GM12878 (cell line): ENCODE results near the gene AURKAIP1. TPM values are rescaled to one million over a fixed set of nuclear protein-coding genes. Genes with fewer than 3 reads are reported as not detected.

ENCODE experiments used
- ATAC-seq: fragments of 200-7000 bp; cut with Tn5 transposase; 3 replicates; pipeline ENCODE4 v1.9.1; 2020; ENCODE audit warnings: mild to moderate bottlenecking, moderate library complexity
- BruUV-seq: library from RNA; stranded (reverse); fragments of 400-500 nt; replicated peaks from 2 replicates; lab custom pipeline; 2021; lab: Mats Ljungman, UMichigan
- CTCF ChIA-PET: fragments of 300-600 bp; sonication (Branson Sonifier 250); formaldehyde crosslinking; extraction: SDS; loops from one replicate; lab custom pipeline; 2021; ENCODE audit warnings: inconsistent platforms; lab: Yijun Ruan, JAX
- POLR2A ChIA-PET: fragments of 350-600 bp; formaldehyde crosslinking; extraction: SDS; loops from one replicate; lab custom pipeline; 2021; ENCODE audit warnings: inconsistent platforms; lab: Charles Lee
- RAD21 ChIA-PET: fragments of 300-600 bp; sonication (Branson Sonifier 250); formaldehyde crosslinking; loops from one replicate; lab custom pipeline; 2023; ENCODE audit warnings: antibody characterized with exemption; ENCODE audit not compliant: unreplicated experiment; lab: Charles Lee
- SMC1A ChIA-PET: fragments of 300-600 bp; sonication (Branson Sonifier 250); formaldehyde crosslinking; loops from one replicate; lab custom pipeline; 2023; ENCODE audit not compliant: unreplicated experiment, uncharacterized antibody; lab: Charles Lee
- DNase-seq: peaks from one replicate; pipeline ENCODE4 v3.0.0-alpha.2; 2011; ENCODE audit warnings: low read depth, low spot score
- FAIRE-seq: peaks from 3 replicates; lab custom pipeline; 2011; peaks lifted over from hg19 to GRCh38; lab: Jason Lieb, UNC
- H2AFZ ChIP-seq: 2 replicates; pipeline ENCODE4 v1.6.0; 2011; ENCODE audit warnings: low read depth, low read length, control low read depth; ENCODE audit not compliant: control insufficient read depth
- H3K27ac ChIP-seq: 2 replicates; pipeline ENCODE4 v1.5.1; 2011; ENCODE audit warnings: control low read depth; ENCODE audit not compliant: control insufficient read depth, insufficient read depth
- H3K27me3 ChIP-seq, 2 experiments: replicated peaks in 1 of 2; 2 replicates each; pipeline versions ENCODE4 v1.6.0 to v1.6.1; 2011; ENCODE audit warnings: low read length in 1 of 2; ENCODE audit not compliant: control insufficient read depth in 2 of 2, insufficient read depth in 2 of 2
- H3K36me3 ChIP-seq, 2 experiments: 2 replicates each; pipeline ENCODE4 v1.5.1; 2011; ENCODE audit warnings: low read length in 1 of 2; ENCODE audit not compliant: control insufficient read depth in 2 of 2, insufficient read depth in 2 of 2
- H3K4me1 ChIP-seq: 2 replicates; pipeline ENCODE4 v1.6.1; 2011; ENCODE audit warnings: mild to moderate bottlenecking, low read length, moderate library complexity, mixed read lengths; ENCODE audit not compliant: control insufficient read depth, insufficient read depth
- H3K4me2 ChIP-seq: 2 replicates; pipeline ENCODE4 v1.6.0; 2011; ENCODE audit warnings: control low read depth; ENCODE audit not compliant: control insufficient read depth, insufficient read depth
- H3K4me3 ChIP-seq: fragments of 200-600 bp; sonication (generic); 2 replicates; pipeline ENCODE4 v1.5.1; 2016
- H3K79me2 ChIP-seq: 2 replicates; pipeline ENCODE4 v1.6.0; 2011; ENCODE audit warnings: low read length; ENCODE audit not compliant: control insufficient read depth, insufficient read depth
- H3K9ac ChIP-seq: 2 replicates; pipeline ENCODE4 v1.8.0; 2011; ENCODE audit warnings: low read length, control low read depth, mixed read lengths; ENCODE audit not compliant: control insufficient read depth, insufficient read depth
- H3K9me3 ChIP-seq: replicated peaks from 3 replicates; pipeline ENCODE4 v1.5.1; 2011; ENCODE audit warnings: mild to moderate bottlenecking, low read length; ENCODE audit not compliant: control insufficient read depth, insufficient read depth
- H4K20me1 ChIP-seq: 2 replicates; pipeline ENCODE4 v1.6.0; 2011; ENCODE audit not compliant: control insufficient read depth, insufficient read depth
- EGR1 ChIP-seq, 2 experiments: IDR thresholded peaks; 1 replicate in 1 of 2; 2 replicates in 1 of 2; pipeline ENCODE4 v1.6.1; 2011 to 2012; ENCODE audit warnings: low read depth in 2 of 2, low read length in 2 of 2, borderline replicate concordance in 1 of 2, mild to moderate bottlenecking in 1 of 2, moderate library complexity in 1 of 2
- ELK1 ChIP-seq: IDR thresholded peaks from 2 replicates; pipeline ENCODE4 v1.6.1; 2012; ENCODE audit warnings: low read depth, low read length, improper control_type of control experiment
- TBL1XR1 ChIP-seq: IDR thresholded peaks from 2 replicates; pipeline ENCODE4 v1.6.1; 2012; ENCODE audit warnings: low read depth, low read length, improper control_type of control experiment
- ZNF274 ChIP-seq: IDR thresholded peaks from one replicate; pipeline ENCODE4 v1.8.0; 2011; ENCODE audit not compliant: insufficient read length, insufficient read depth
- WGBS: methylation state at CpG from one replicate; pipeline ENCODE4 v1.1.6; 2016; ENCODE audit warnings: low lambda C conversion rate; ENCODE audit not compliant: insufficient replicate concordance, insufficient coverage; ENCODE audit errors: missing lambda C conversion rate; 5-methylcytosine and 5-hydroxymethylcytosine counted together
- in situ Hi-C: fragments of 300-500 bp; cut with MboI; formaldehyde crosslinking; loops from 9 replicates; pipeline ENCODE4 v1.14.3; 2018; ENCODE audit warnings: mixed read lengths
- intact Hi-C: fragments of 100-400 bp; cut with micrococcal nuclease; formaldehyde crosslinking; loops from one replicate; pipeline ENCODE4 v1.14.2; 2022; ENCODE audit not compliant: unreplicated experiment
- polyA plus RNA-seq, 11 experiments: library from polyadenylated mRNA; depleted of rRNA in 4 of 11; unstranded in 6 of 11; stranded (reverse) in 5 of 11; fragments of >200 nt; fragmentation: Nextera tagmentation in 4 of 11; fragmentation: Illumina TruSeq in 1 of 11; extraction: Ambion mirVana in 4 of 11; extraction: Trizol in 1 of 11; gene quantifications; 1 replicate in 1 of 11; 2 replicates in 10 of 11; pipeline versions ENCODE4 v1.2.1 to v1.2.3, GENCODE V29; 2011 to 2016; ENCODE audit warnings: inconsistent platforms in 2 of 11, missing spikeins in 2 of 11, low read depth in 1 of 11
- total RNA-seq, 4 experiments: library from RNA; depleted of rRNA in 3 of 4; stranded (reverse); fragments of >200 nt in 3 of 4; fragmentation: Illumina TruSeq in 1 of 4; extraction: Trizol in 1 of 4; gene quantifications; 2 replicates each; pipeline versions ENCODE4 v1.2.1 to v1.2.3, GENCODE V29; 2013 to 2021

AURKAIP1 gene
- total and polyA plus RNA-seq, 10 of the 15 experiments (the other 5 are each of a cell fraction or from before 2014, with no cell fraction given), result 6.5 to 366 (median 120) TPM

DNA sequence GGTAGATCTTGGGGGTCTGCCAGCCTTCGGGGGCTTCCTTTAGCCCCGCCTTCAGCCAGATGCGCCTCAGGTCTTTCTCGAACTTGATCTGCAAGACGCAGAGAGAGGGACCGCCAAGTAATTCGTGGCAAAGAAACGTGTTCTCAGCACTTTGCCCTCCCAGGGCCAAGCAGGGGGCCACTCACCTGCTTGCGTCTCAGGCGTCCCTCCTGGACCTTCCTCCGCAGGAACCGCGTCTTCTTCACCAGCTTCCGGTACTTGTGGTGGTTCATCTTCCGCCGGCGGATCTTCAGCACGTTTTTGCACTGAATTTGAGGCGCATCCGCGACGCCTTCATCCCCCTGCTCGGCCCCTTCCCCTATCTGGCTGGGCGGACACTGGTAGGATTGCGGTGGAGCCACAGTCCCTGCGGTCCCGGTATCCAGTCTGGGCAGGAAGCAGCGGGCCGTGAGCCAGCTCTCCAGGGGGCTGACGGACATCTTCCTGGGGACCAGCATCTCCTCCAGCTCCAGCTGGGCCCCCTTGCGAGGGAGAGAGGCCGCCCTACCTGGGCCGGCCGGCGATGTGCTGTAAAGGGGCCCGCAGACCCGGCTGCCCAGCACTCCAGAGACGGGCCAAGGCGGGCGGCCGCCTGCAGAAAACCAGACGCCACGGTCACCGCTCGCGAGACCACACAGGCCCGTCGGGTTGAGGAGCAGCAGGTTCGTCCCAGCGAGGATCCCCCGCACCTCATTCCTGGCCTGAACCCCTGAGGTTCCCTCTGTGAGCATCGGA lies 1.0 kb downstream of the AURKAIP1 start:
- peak overlapping the region; percentile 95 for H3K9ac ChIP-seq
- intact Hi-C loops (loop anchor here (2.0 to 10.0 kb wide), 2 partner anchors 65 to 131 kb away; partner anchors contain the start of gene PUSL1), in situ Hi-C loops (no loop called here)
- H3K4me1 ChIP-seq, result peaks cover 24% of the 10 kb centered on the region
- SMC1A ChIA-PET, result interaction anchor here (1.1 to 1.5 kb wide), 2 partner anchors 32 to 64 kb away, joined by 3 to 5 read pairs; no protein-coding TSS in a partner anchor
- POLR2A ChIA-PET, result interaction anchor here (1.2 to 2.5 kb wide), 2 partner anchors 25 to 131 kb away, joined by 3 to 17 read pairs; partner anchors contain the start of gene CCNL2
- H4K20me1 ChIP-seq, result no peaks in the 10 kb centered on the region
- DNase-seq, result no peak
- peak overlapping the region; percentile 95 for H3K4me2 ChIP-seq
- no peak for TF ChIP-seq ZNF274
- TF ChIP-seq EGR1 (IDR thresholded peaks at IDR 0.05; ENCODE audit: borderline replicate concordance in 1 of 2, low read depth in 2 of 2, low read length in 2 of 2), result no peak
- no peak for TF ChIP-seq TBL1XR1
- TF ChIP-seq ELK1, result no peak
- BruUV-seq, result TSS peak; percentile 74
- 54% methylated on average over 52 of the region's 52 CpGs for WGBS
- H3K36me3 ChIP-seq, result peaks cover 0 to 3% of the 10 kb centered on the region in 2 experiments; a peak in 2 of 4 replicates
- H3K27ac ChIP-seq, result peak overlapping the region; percentile 86
- FAIRE-seq, result no peak
- H3K27me3 ChIP-seq, result no peaks in the 10 kb centered on the region
- no peaks in the 10 kb centered on the region for H3K9me3 ChIP-seq
- RAD21 ChIA-PET, result interaction anchor here (1.4 kb wide), 2 partner anchors 25 to 26 kb away, joined by 4 read pairs; partner anchors contain the start of gene CCNL2
- no peak overlapping the region for H2AFZ ChIP-seq
- CTCF ChIA-PET, result interaction anchor here (1.0 to 2.8 kb wide), 3 partner anchors 26 to 132 kb away, joined by 3 to 15 read pairs (median 4); no protein-coding TSS in a partner anchor
- peaks cover 30% of the 10 kb centered on the region for H3K79me2 ChIP-seq
- H3K4me3 ChIP-seq, result peak overlapping the region; percentile 94
- no peak for ATAC-seq
